GM19351 (cell line): Measurements from ENCODE around the gene TAS2R43.
"Not testable (repeated sequence)": the region's sequence is repeated elsewhere in the genome, so short reads cannot be mapped to it uniquely, and the experiment has no call there.

ENCODE experiments used
- ATAC-seq: cut with Tn5 transposase; IDR thresholded peaks from one replicate; pipeline ENCODE4 v1.9.1; 2021; ENCODE audit warnings: mild to moderate bottlenecking, moderate library complexity; ENCODE audit not compliant: unreplicated experiment

TAS2R43 gene, protein sequence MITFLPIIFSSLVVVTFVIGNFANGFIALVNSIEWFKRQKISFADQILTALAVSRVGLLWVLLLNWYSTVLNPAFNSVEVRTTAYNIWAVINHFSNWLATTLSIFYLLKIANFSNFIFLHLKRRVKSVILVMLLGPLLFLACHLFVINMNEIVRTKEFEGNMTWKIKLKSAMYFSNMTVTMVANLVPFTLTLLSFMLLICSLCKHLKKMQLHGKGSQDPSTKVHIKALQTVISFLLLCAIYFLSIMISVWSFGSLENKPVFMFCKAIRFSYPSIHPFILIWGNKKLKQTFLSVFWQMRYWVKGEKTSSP

GRCh38 chr12:11092128-11092527 is at the start of gene TAS2R43:
Gene TAS2R43 (minus strand): TSS chr12:11092313. CDS start chr12:11092229, 84 bp downstream.
- ATAC-seq: no peak

DNA sequence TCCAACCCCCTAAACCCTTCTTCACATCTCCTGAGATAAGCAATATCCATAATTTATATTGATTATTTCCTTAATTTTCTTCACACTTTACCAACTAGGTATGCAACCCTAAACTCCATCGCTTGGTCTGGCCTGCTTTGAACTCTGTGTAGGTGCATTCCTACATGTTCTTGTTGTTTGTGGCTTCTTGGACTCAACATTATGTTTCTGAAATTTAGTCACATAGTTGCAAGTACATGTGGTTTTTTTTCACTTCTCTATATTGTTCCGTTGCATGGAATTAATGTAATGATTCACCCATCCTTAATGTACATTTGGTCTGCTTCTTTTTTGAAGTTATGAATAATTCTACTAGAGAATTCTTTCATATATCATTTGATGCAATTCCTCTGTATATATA is 44.0 kb upstream of the TAS2R43 start:
- no peak for ATAC-seq

DNA sequence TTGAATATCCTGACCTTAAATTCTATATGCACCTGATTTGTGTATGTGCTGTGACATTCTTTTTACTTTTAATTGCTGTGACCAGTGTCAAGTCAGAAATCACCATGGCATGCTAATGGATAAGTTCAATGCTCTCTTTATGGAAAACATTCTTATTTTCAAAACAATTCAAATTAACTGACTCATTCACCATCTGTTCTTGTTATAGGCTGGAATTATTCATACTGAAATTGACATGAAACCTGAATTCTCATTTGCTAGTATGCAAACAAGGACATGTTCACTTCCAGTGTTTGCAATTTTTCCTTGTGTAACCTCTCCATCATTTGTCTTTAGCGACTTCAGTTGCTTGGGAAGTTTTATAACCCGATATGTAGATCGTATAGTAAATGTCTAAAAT is 42.2 kb upstream of the TAS2R43 start, which contains the start of gene TAS2R30:
TSS of gene TAS2R30 (minus strand) at position 340 of the 400 bp plus-strand sequence. CDS start 400 bp downstream, outside the sequence.
- no peak for ATAC-seq

DNA sequence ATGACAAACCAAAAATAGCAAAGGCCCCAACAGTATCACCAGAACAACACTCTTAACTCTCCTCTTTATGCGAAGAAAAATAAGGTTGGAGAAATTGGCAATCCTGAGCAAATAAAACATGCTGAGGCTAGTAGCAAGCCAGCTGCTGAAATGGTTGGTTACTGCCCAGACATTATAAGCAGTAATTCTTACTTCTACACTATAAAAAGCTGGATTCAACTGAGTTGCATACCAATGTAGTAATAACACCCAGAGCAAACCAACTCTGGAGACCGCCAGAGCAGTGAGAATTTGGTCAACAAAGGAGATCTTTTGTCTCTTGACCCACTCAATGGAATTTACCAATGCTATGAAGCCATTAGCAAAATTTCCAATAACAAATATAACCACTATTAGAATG is 41.7 kb upstream of the TAS2R43 start:
- no peak for ATAC-seq

- ATAC-seq: no peak
These were observed 41.0 kb upstream of the TAS2R43 start for GRCh38 chr12:11133162-11133561.

DNA sequence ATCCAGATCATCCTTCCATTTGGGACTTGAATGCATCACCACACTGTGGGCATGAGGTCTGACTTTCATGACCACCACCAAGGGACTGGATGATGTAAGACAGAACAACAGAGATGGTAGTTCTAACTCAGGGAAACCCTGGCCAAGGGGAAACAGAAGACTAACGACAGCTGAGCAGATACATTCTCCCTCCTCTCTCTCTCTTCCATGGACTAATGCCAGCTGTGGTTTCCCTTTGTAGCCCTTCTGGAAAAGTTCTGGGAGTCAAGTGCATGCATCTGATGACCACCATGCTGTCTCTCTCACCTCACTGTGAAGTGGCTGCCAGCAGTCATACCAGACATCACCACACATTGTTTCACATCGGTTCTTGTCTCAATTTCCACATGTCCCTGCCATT is 38.9 kb upstream of the TAS2R43 start:
- no peak for ATAC-seq

DNA sequence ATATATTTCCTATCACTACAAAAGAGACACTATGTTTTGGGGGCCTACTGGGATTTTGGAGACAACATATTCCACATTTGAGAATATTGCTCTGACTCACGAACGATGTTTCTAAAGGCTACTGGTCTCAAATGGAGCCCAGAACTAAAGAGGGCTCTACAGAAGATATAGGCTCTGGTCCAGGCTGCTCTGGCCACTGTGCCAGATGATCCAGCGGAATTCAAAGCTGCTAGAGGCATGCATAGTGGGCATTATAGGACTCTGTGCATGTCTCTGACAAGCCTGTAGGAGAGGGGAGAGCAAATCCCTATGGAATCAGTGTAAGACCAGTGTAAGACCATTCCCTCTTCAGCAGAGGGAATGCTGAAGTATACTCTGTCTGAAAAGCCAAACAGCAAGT is 38.3 kb upstream of the TAS2R43 start:
- ATAC-seq: no peak

DNA sequence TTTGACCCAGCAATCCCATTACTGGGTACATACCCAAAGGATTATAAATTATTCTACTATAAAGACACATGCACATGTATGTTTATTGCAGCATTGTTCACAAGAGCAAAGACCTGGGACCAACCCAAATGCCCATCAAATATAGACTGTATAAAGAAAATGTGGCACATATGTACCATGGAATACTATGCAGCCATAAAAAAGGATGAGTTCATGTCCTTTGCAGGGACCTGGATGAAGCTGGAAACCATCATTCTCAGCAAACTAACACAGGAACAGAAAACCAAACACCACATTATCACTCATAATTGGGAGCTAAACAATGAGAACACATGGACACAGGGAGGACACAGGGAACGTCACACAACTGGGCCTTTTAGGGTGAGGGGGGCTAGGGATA is 22.0 kb upstream of the TAS2R43 start:
- ATAC-seq: not testable (repeated sequence)

DNA sequence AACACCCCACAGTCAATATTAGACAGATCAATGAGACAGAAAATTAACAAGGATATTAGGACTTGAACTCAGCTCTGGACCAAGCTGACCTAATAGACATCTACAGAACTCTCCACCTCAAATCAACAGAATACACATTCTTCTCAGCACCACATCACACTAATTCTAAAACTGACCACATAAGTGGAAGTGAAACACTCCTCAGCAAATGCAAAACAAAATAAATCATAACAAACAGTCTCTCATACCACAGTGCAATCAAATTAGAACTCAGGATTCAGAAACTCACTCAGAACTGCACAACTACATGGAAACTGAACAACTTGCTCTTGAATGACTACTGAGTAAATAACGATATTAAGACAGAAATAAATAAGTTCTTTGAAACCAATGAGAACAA is 19.1 kb upstream of the TAS2R43 start:
- ATAC-seq: not testable (repeated sequence)

GRCh38 chr12:11108862-11109261 is 16.7 kb upstream of the TAS2R43 start:
- no peak for ATAC-seq

- no peak for ATAC-seq
These were observed 15.6 kb upstream of the TAS2R43 start for GRCh38 chr12:11107719-11108118.

GRCh38 chr12:11106288-11106687 is 14.2 kb upstream of the TAS2R43 start:
- no peak for ATAC-seq

GRCh38 chr12:11105546-11105945 is 13.4 kb upstream of the TAS2R43 start:
- no peak for ATAC-seq

GRCh38 chr12:11094910-11095309 is 2.8 kb upstream of the TAS2R43 start:
- not testable (repeated sequence) for ATAC-seq

DNA sequence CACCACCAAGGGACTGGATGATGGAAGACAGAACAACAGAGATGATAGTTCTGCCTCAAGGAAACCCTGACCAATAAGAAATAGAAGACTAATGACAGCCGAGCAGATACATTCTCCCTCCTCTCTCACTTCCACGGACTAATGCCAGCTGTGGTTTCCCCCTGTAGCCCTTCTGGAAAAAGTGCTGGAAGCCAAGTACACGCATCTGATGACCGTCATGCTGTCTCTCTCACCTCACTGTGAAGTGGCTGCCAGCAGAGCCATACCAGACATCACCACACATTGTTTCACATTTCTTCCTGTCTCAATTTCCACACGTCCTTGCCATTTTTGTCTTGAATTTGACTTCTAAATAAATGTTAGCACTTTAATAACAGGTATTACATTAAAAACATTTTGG is 2.9 kb downstream of the TAS2R43 start:
- ATAC-seq: no peak

GRCh38 chr12:11085419-11085818 is 6.7 kb downstream of the TAS2R43 start:
- ATAC-seq: no peak

- no peak for ATAC-seq
These were observed 10.1 kb downstream of the TAS2R43 start for GRCh38 chr12:11081987-11082386.

GRCh38 chr12:11078246-11078645 is 13.9 kb downstream of the TAS2R43 start:
- no peak for ATAC-seq

DNA sequence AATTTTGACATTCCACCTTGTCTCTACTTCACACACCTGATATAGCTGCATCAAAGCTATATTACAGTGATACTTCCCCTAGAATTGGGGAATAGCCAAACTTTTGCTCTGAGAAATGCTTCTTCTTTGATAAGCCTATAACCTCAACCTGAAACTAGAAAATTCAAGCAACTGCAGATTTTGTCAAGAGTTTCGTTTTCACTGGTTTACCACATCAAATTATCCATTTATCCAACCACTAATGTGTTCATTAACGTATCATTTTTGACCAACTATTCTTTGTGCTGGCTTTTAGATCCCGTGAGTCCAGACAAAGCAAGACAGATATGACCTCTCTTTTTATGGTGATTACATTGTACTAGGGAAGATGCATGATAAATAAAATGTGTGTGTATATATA is 16.5 kb downstream of the TAS2R43 start:
- no peak for ATAC-seq

DNA sequence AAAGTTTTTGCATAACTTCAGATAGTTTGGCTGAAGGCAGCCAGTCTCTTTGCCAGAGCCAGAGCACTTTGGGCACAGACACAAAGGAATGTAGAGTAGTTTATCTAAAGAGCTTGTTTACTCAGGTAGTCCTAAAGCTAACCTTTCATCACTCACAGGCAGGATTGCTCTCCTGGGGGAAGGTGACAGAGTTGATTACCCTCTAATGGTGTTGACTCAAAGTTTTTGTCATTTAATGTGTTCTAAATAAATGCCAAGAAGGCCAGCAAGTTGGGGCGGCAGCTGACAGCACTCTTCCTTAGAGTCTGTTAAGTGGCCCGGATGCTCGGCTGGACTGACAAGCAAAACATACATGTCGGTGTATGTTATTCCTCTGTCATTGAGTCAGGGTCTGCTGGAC is 20.7 kb downstream of the TAS2R43 start:
- ATAC-seq: no peak

DNA sequence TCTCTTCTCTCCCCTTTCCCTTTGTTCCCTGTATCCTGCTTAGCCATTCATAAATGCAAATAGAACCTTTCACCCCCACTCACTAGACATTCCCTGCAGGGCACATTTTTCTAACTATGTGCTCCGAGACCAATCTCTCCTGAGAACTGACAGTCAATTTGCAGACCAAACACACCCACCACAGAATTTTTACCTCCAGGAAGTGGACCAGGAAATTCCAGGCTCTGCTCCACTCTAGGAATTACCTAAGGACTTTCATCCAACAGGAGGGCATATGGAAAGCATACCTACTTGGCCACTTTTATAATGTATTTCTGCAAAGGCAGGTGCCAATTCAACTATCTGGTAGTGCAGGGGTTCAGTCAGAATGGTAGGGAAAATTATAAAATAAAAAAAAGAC is 21.1 kb downstream of the TAS2R43 start:
- no peak for ATAC-seq

DNA sequence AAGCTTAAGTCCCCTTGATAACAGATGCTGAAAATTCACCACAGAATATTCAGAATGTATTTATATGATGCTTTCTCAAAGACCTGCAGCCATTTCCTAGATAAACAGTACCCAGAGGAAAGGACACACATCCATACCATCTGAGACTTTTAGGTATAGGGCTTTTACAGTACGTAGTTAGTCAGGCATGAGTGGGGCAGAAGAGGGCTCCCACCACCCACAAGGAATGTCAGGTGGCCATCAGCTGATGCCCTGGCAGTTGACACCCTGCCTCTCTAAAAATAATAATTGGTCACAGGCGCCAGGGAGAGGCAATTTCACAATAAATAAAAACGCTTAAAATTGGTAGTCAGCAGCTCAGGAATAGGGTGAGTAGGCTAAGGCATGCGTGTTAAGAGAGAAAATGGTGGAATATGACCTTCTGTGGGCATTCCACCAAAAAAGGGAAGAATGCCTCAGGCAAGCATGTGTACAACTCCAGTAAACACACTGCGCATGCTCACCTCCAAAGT is 22.2 kb downstream of the TAS2R43 start:
- ATAC-seq: no peak

GRCh38 chr12:11067514-11067913 is 24.6 kb downstream of the TAS2R43 start:
- ATAC-seq: no peak
